Stimulated activated CD8-positive, alpha-beta memory T cell treated with anti-CD3 and anti-CD28 coated beads, Interleukin-12 subunit alpha, Interleukin-12 subunit beta, amount 100 ng/mL, for 24 hours (primary cell): ENCODE measurements around the gene SSTR3.
"Not testable (repeated sequence)": the region's sequence is repeated elsewhere in the genome, so short reads cannot be mapped to it uniquely, and the experiment has no call there.

Experiments used
- DNase-seq: peaks from one replicate; pipeline ENCODE4 v3.0.0-alpha.2; 2020; ENCODE audit errors: extremely low read depth

The SSTR3 gene

GRCh38 chr22:37182101-37182948 lies 30.0 kb downstream of the SSTR3 start:
- no peak for DNase-seq

- DNase-seq = no peak
These were observed 30.6 kb downstream of the SSTR3 start for GRCh38 chr22:37181681-37182080.

- no peak for DNase-seq
These were observed 31.6 kb downstream of the SSTR3 start for GRCh38 chr22:37180531-37181231.

GRCh38 chr22:37179622-37180420 lies 32.5 kb downstream of the SSTR3 start:
- no peak for DNase-seq

DNA sequence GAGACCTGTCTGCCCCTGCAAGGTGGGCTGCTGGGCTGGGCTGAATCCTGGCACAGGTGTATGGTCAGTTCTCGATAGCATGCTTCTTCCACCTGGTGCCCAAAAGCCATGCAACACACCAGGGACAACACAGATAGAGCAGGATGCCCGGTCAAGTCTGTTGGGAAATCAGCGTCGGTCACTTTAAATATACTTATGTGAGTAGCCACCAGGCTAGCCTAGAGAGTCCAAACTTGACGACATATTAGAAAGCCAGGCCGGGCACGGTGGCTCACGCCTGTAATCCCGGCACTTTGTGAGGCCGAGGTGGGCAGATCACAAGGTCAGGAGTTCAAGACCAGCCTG lies 33.2 kb downstream of the SSTR3 start:
- no peak for DNase-seq

DNA sequence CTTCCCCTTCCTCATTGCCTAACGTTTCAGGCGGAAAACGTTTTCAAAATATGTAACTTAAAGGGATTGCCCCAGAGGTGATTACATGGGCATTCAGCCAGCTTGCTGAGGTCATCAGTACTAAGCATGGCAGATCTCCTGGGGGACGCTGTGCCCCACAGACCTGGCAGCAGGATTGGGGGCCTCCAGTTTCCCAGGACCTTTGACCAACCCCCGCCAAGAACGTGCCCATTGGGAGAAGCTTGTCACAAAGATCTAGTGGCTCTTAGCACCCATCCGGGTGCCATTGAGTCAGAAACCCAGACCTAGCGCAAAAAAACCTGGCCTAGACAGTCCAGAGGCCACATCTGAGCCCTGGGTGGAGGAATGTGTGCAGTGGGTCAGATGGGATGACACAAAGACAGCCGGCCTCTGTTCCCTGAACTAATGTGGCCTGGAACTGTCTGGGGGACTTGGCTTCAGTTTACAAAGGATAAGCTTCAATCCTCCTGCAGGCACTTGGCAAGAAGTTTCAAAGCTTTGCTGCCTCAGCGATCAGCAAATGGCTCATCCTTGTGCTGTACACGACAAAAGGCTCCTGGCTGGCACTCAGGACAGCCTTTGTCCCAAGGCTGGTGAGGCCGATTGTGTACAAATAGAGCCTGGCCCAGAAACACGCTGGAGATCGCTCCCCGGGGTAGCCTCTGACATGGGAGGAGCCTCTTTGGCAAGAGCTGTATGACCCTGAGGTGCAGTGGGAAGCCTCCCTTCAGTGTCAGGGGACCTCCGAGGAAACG lies 33.7 kb downstream of the SSTR3 start:
- DNase-seq = no peak

- no peak for DNase-seq
These were observed 34.5 kb downstream of the SSTR3 start for GRCh38 chr22:37177755-37178154.

GRCh38 chr22:37177221-37177620 lies 35.1 kb downstream of the SSTR3 start:
- DNase-seq = no peak

- DNase-seq = no peak
These were observed 35.7 kb downstream of the SSTR3 start for GRCh38 chr22:37176464-37177061.

DNA sequence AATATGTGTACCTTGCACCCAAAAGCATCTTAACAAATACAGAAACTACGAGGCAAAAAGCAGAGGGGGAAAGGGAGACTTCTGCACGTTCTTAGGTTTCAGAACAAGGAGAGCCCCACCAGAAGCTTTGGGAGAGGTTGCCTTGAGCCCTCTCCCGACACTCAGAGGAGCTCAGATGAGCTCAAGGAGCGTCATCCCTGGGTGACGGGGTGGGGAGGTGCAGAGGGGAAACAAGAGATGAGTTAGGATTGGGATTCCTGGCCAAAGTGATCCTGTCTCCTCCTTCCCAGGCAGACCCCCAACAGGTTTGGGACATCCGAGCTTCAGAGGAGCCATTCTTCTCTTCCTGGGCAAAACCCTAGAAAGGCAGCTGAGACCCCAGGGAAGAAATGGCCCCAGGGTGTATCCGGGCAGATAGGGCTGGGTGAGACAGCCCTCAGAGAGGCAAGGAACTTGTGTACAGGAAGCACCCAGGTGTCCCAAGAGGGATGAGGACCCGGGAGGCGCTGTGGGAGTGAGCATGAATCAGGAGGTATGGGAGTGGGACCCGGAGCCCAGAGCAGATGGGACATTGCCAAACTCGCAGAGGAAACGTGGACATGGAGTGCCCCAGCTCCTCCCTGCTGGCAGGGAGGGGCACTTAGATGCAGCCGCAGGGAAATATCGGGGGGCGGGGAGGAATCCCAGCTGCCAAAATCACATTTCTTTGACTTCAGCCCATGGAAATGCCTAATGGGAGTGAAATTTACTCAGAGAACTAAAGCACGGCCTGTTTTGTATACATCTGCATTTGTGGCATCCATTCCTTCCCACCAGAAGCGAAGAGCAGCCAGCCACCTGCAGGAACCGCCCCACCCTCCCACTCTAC lies 36.6 kb downstream of the SSTR3 start:
- no peak for DNase-seq

GRCh38 chr22:37174964-37175363 lies 37.3 kb downstream of the SSTR3 start:
- DNase-seq = no peak

- DNase-seq = no peak
These were observed 38.6 kb downstream of the SSTR3 start for GRCh38 chr22:37173709-37174108.

- no peak for DNase-seq
These were observed 39.7 kb downstream of the SSTR3 start for GRCh38 chr22:37172266-37173245.

GRCh38 chr22:37171662-37172061 lies 40.6 kb downstream of the SSTR3 start:
- DNase-seq = no peak

DNA sequence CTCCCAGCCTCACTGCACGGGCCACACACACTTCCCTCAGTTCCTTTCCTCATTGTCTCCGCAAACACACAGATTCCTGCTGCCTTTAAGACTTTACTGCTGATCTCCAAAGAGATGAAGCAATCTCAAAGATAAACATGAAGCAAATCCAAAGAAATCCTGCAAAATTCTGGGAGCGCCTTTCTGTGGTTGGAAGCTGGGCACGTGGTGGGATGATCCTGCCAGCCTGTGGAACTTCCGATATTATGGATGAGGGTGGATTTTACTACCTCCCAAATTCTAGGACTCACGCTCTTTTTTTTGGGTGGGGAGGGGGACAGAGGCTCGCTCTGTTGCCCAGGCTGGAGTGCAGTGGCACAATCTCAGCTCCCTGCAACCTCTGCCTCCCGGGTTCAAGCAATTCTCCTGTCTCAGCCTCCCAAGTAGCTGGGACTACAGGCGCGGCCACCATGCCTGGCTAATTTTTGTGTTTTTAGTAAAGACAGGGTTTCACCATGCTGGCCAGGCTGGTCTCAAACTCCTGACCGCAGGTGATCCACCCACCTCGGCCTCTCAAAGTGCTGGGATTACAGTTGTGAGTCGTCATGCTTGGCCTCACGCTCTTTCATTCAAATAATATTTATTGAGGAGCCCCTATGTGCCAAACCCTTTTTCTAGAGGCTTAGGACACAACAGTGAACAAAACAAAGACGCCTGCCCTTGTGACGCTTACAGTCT lies 41.4 kb downstream of the SSTR3 start:
- DNase-seq = not testable (repeated sequence)

- DNase-seq = no peak
These were observed 42.2 kb downstream of the SSTR3 start for GRCh38 chr22:37169947-37170688.

DNA sequence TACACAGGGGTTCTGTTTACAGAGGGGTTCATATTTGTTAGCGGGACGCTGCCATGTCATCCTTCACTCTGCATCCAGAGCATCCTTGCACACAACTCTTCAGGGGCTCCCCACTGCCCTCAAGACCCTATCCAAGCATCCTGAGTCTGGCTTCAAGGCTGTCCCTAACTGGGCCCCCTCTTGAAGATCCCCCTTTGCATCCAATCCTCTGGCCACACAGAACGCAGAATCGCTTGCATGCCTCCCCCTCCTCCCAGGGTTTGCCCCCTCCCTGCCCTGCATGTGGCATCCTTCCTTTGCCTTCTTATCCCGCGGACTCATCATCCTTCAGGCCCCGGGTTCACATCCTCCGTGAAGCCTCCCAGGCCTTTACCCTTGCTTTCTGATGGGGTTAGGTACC lies 42.9 kb downstream of the SSTR3 start:
- no peak for DNase-seq
